A549 (cell line): ENCODE measurements around the gene LRRC4C.

Experiments used
- CBX2 ChIP-seq: fragments of 200-600 bp; sonication (generic); IDR thresholded peaks from 2 replicates; pipeline ENCODE4 v1.6.1; 2016; ENCODE audit warnings: low read depth, mild to moderate bottlenecking, borderline replicate concordance
- CEBPB ChIP-seq, 2 experiments: fragments of >200 bp in 1 of 2; sonication (Bioruptor Twin) in 1 of 2; formaldehyde crosslinking in 1 of 2; IDR thresholded peaks; 2 replicates each; pipeline ENCODE4 v1.6.1; 2012 to 2016
- CTCF ChIP-seq: fragments of >200 bp; sonication (Bioruptor Twin); formaldehyde crosslinking; IDR thresholded peaks from 3 replicates; pipeline ENCODE4 v1.5.1; 2016
- EP300 ChIP-seq, 2 experiments: fragments of >200 bp; sonication (Bioruptor Twin); formaldehyde crosslinking; IDR thresholded peaks; 2 replicates in 1 of 2; 3 replicates in 1 of 2; pipeline ENCODE4 v1.6.1; 2016 to 2017
- ESRRA ChIP-seq: fragments of 150-350 bp; IDR thresholded peaks from 2 replicates; pipeline ENCODE4 v1.6.1; 2014; ENCODE audit warnings: mild to moderate bottlenecking, low read length, borderline replicate concordance
- HDAC2 ChIP-seq: fragments of 200-600 bp; sonication (generic); IDR thresholded peaks from 2 replicates; pipeline ENCODE4 v1.6.1; 2016
- MAFK ChIP-seq: fragments of 450-650 bp; IDR thresholded peaks from 2 replicates; pipeline ENCODE4 v1.6.1; 2014; ENCODE audit not compliant: partially characterized antibody
- MYC ChIP-seq: IDR thresholded peaks from 2 replicates; pipeline ENCODE4 v1.6.1; 2012; ENCODE audit warnings: mild to moderate bottlenecking, inconsistent platforms, low read length, improper control_type of control experiment, borderline replicate concordance
- NR3C1 ChIP-seq: fragments of >200 bp; sonication (Bioruptor Twin); formaldehyde crosslinking; IDR thresholded peaks from 3 replicates; pipeline ENCODE4 v1.6.1; 2017
- POLR2A ChIP-seq: IDR thresholded peaks from 2 replicates; pipeline ENCODE4 v1.6.1; 2012; ENCODE audit warnings: mild to moderate bottlenecking, low read length
- RFX5 ChIP-seq: fragments of 450-650 bp; IDR thresholded peaks from 2 replicates; pipeline ENCODE4 v1.7.1; 2014; ENCODE audit warnings: antibody characterized with exemption, mild to moderate bottlenecking, moderate library complexity
- TP53 ChIP-seq: fragments of 250-450 bp; sonication (Bioruptor Pico); IDR thresholded peaks from 2 replicates; pipeline ENCODE4 v1.5.0; 2021; ENCODE audit warnings: mild to moderate bottlenecking, moderate library complexity
- ZFP36 ChIP-seq: fragments of 450-650 bp; IDR thresholded peaks from 2 replicates; pipeline ENCODE4 v1.6.1; 2014; ENCODE audit warnings: borderline replicate concordance; ENCODE audit not compliant: partially characterized antibody
- TF ChIP-seq, protein P1 (sequence below): fragments of 250-450 bp; sonication (Bioruptor Pico); IDR thresholded peaks from 2 replicates; pipeline ENCODE4 v1.5.0; 2020; ENCODE audit warnings: low read depth, mild to moderate bottlenecking, moderate library complexity

DNA sequence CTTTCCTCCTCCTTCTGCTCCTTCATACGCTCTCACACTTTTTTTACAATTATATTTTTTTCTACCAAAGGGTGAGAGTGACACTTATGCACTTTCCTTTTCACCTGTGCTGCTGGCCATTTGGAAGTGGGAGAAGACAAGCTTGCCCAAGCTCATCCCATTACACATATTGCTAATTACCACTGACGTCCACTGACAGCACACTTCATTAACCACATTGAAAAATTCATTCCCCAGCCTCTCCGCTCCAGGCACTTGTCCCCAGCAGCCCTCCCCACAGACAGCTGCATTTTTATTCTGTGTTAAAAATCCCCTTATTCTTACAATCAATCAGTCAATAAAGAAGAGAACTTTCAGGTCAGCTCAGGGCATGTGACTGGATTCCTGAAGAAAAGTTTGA, 175.1 kb downstream of the LRRC4C start:
- TF ChIP-seq CBX2 (no peak), CTCF (no peak), HDAC2 (no peak), POLR2A (no peak), MAFK (no peak), ZFP36 (no peak), TP53 (CRISPR knock-in tag) (no peak), EP300 (IDR thresholded peaks at IDR 0.05) (no peak), RFX5 (no peak), MYC (no peak), NR3C1 (no peak), ESRRA (no peak), CEBPB (IDR thresholded peaks at IDR 0.05) (no peak)
- TF ChIP-seq, protein P1, sequence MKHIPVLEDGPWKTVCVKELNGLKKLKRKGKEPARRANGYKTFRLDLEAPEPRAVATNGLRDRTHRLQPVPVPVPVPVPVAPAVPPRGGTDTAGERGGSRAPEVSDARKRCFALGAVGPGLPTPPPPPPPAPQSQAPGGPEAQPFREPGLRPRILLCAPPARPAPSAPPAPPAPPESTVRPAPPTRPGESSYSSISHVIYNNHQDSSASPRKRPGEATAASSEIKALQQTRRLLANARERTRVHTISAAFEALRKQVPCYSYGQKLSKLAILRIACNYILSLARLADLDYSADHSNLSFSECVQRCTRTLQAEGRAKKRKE: no peak
